Measurements from ENCODE around the gene RAVER1. TPM values are rescaled to one million over a fixed set of nuclear protein-coding genes. Genes with fewer than 3 reads are reported as not detected.

The RAVER1 gene, protein sequence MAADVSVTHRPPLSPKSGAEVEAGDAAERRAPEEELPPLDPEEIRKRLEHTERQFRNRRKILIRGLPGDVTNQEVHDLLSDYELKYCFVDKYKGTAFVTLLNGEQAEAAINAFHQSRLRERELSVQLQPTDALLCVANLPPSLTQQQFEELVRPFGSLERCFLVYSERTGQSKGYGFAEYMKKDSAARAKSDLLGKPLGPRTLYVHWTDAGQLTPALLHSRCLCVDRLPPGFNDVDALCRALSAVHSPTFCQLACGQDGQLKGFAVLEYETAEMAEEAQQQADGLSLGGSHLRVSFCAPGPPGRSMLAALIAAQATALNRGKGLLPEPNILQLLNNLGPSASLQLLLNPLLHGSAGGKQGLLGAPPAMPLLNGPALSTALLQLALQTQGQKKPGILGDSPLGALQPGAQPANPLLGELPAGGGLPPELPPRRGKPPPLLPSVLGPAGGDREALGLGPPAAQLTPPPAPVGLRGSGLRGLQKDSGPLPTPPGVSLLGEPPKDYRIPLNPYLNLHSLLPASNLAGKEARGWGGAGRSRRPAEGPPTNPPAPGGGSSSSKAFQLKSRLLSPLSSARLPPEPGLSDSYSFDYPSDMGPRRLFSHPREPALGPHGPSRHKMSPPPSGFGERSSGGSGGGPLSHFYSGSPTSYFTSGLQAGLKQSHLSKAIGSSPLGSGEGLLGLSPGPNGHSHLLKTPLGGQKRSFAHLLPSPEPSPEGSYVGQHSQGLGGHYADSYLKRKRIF
- total RNA-seq (2013; cell fraction: nucleolus; rRNA removed): 26.9 and 31.1 TPM in 2 replicates
- total RNA-seq (2014; rRNA removed): 16.1 and 24.5 TPM in 2 replicates
- total RNA-seq (2014; rRNA removed; fragmentation: Illumina TruSeq; extraction: Trizol): 3.3 and 5.1 TPM in 2 replicates
- 83.5 and 87.0 TPM in 2 replicates for total RNA-seq (2021)
- polyA plus RNA-seq (2011; ENCODE audit: low read depth): 4.7 TPM
- 0.91 and 1.5 TPM in 2 replicates for polyA plus RNA-seq (2011; rRNA removed)
- polyA plus RNA-seq (2011; cell fraction: cytosol; rRNA removed): 4.5 and 5.8 TPM in 2 replicates
- 33.7 and 54.4 TPM in 2 replicates for polyA plus RNA-seq (2011; cell fraction: nucleus; rRNA removed)
- polyA plus RNA-seq (2012): 27.8 and 29.2 TPM in 2 replicates
- polyA plus RNA-seq (2014; fragmentation: Illumina TruSeq; extraction: Trizol): 1.0 and 4.8 TPM in 2 replicates
- polyA plus RNA-seq (2014; fragmentation: Nextera tagmentation; extraction: Ambion mirVana): under 1 TPM; 0.03 to 0.05 TPM
- polyA plus RNA-seq (2014; rRNA removed): 19.2 and 33.9 TPM in 2 replicates
- polyA plus RNA-seq (2016; fragmentation: Nextera tagmentation; extraction: Ambion mirVana): 10 to 100 TPM; 54.7 to 71.6 TPM
- polyA minus RNA-seq (2011; rRNA and poly(A)+ RNA removed): 8.3 and 16.5 TPM in 2 replicates
- polyA minus RNA-seq (2011; cell fraction: cytosol; rRNA and poly(A)+ RNA removed): 23.0 and 25.4 TPM in 2 replicates
- 9.3 and 15.3 TPM in 2 replicates for polyA minus RNA-seq (2011; cell fraction: nucleus; rRNA and poly(A)+ RNA removed)
- Bru-seq, nascent RNA: percentile 73 among the genes with signal in this experiment
- percentile 88 among the genes with signal in this experiment for BruChase-seq, experiment 1, labeled RNA remaining after a 6-hour chase
- BruChase-seq, experiment 2, labeled RNA remaining after a 2-hour chase: percentile 79 among the genes with signal in this experiment
- long read RNA-seq, experiment 1, transcript RAVER1-208 (13 exons, 3,501 nt): major isoform, 10 of 20 reads
- long read RNA-seq, experiment 1, partial matches to known transcripts: 1 of 20 reads
- long read RNA-seq, experiment 1, other reads (novel, unspliced or antisense): 9 of 20 reads
- long read RNA-seq, experiment 2: 0 reads

DNA sequence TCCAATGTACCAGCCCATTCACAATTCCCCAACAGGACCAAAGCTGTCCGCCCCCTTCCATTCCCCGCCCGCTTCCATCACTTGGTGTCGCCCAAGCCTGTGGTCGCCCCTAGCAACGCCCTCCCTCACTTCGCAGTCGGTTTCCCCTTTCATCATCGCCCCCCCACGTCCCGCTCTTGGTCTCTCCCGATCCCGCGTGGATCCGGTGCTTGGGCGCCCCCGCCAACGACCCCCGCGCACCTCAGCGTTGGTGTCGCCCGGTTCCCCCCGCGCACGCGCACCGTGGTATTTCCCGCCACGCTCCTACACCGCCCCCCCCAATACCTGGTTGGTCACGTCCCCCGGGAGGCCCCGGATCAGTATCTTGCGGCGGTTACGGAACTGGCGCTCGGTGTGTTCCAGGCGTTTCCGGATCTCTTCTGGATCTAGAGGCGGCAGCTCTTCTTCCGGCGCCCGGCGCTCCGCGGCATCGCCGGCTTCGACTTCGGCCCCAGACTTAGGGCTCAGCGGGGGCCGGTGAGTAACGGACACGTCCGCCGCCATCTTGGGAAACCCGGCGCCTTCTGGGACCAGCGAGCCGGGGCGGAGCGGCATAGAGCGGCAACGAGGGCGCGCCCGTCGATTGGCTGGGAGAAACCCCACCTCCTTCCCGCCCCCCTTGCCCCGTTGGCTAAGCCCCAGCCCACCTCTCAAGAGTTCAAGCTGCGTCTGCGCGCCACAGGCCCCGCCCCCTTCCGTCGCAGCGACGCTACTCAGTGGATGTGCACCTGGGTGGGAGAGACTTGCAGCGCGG is at the start of gene RAVER1:
Gene RAVER1 (minus strand): TSS at position 565 of the 793 bp plus-strand sequence. CDS start 22 bp downstream, at position 543.
- intact Hi-C loops (cut with micrococcal nuclease; ENCODE audit: unreplicated experiment): loop anchor here (5.0 kb wide), 2 partner anchors 54 to 61 kb away; partner anchors contain the start of gene ICAM1
- peak; percentile 83; the same call in 1 of the 2 replicates for TF ChIP-seq SMAD5 (IDR thresholded peaks at IDR 0.05; ENCODE audit: low read depth)
- TF ChIP-seq MLLT1 (IDR thresholded peaks at IDR 0.05): peak; percentile 80
- no peak for TF ChIP-seq IRF5 (IDR thresholded peaks at IDR 0.05; ENCODE audit: borderline replicate concordance)
- TF ChIP-seq HDAC2 (IDR thresholded peaks at IDR 0.05): no peak
- no peak for TF ChIP-seq ZNF622 (IDR thresholded peaks at IDR 0.05)
- TF ChIP-seq, protein P1, sequence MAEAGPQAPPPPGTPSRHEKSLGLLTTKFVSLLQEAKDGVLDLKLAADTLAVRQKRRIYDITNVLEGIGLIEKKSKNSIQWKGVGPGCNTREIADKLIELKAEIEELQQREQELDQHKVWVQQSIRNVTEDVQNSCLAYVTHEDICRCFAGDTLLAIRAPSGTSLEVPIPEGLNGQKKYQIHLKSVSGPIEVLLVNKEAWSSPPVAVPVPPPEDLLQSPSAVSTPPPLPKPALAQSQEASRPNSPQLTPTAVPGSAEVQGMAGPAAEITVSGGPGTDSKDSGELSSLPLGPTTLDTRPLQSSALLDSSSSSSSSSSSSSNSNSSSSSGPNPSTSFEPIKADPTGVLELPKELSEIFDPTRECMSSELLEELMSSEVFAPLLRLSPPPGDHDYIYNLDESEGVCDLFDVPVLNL (IDR thresholded peaks at IDR 0.05; ENCODE audit: low read depth, low read length): peak; percentile 68
- TF ChIP-seq JUNB (IDR thresholded peaks at IDR 0.05): no peak
- TF ChIP-seq, protein P2, sequence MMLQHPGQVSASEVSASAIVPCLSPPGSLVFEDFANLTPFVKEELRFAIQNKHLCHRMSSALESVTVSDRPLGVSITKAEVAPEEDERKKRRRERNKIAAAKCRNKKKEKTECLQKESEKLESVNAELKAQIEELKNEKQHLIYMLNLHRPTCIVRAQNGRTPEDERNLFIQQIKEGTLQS (IDR thresholded peaks at IDR 0.05; ENCODE audit: borderline replicate concordance, extremely low read depth, low read depth, low read length): no peak
- peak; percentile 89 for TF ChIP-seq TAF1 (IDR thresholded peaks at IDR 0.05; ENCODE audit: borderline replicate concordance, low read depth, low read length)

More for the DNA sequence above, at the start of gene RAVER1:
- 1% methylated on average over 79 of the region's 82 CpGs for WGBS (ENCODE audit: insufficient coverage, insufficient replicate concordance, low lambda C conversion rate, missing lambda C conversion rate)
- Histone ChIP-seq H3K4me1 (ENCODE audit: control insufficient read depth, insufficient read depth, low read length) (peaks cover 16% of the 10 kb centered on the region), H3K9me3 (replicated peaks; ENCODE audit: control insufficient read depth, insufficient read depth, low read length) (no peaks in the 10 kb centered on the region), H3K36me3 (ENCODE audit: control insufficient read depth in 2 of 2, insufficient read depth in 2 of 2, low read length in 1 of 2) (peaks cover 11 to 25% of the 10 kb centered on the region in 2 experiments), H3K9ac (ENCODE audit: control insufficient read depth, insufficient read depth, low read length) (peak within 1 kb of the TSS; percentile 95), H3K4me2 (ENCODE audit: control insufficient read depth, insufficient read depth) (peak within 1 kb of the TSS; percentile 88), H3K4me3 (peak within 1 kb of the TSS; percentile 100), H3K79me2 (ENCODE audit: control insufficient read depth, insufficient read depth, low read length) (peaks cover 38% of the 10 kb centered on the region), H2AFZ (ENCODE audit: control insufficient read depth, low read depth, low read length) (peak within 1 kb of the TSS; percentile 96), H3K27me3 (replicated peaks in 1 of 2; ENCODE audit: control insufficient read depth in 2 of 2, insufficient read depth in 2 of 2, low read length in 1 of 2) (no peaks in the 10 kb centered on the region), H4K20me1 (ENCODE audit: control insufficient read depth, insufficient read depth) (no peaks in the 10 kb centered on the region), H3K27ac (ENCODE audit: control insufficient read depth, insufficient read depth) (peak within 1 kb of the TSS; percentile 92)
- ChIA-PET RAD21 (ENCODE audit: unreplicated experiment) (interaction anchor here (0.6 to 1.4 kb wide), 10 partner anchors 16 to 478 kb away, joined by 3 to 15 read pairs (median 6); partner anchors contain the start of genes ICAM1 and ICAM5), SMC1A (ENCODE audit: uncharacterized antibody, unreplicated experiment) (interaction anchor here (0.9 to 2.5 kb wide), 7 partner anchors 8 to 73 kb away, joined by 3 to 11 read pairs (median 4); partner anchors contain the start of genes ICAM1, ICAM4 and TYK2), POLR2A (interaction anchor here (0.6 to 1.8 kb wide), 7 partner anchors 9 to 507 kb away, joined by 3 to 11 read pairs (median 6); partner anchors contain the start of gene ICAM5), CTCF (interaction anchor here (1.0 to 2.9 kb wide), 5 partner anchors 42 to 74 kb away, joined by 3 to 15 read pairs (median 3); partner anchors contain the start of gene TYK2)
- FAIRE-seq: peak; percentile 99
- peak; percentile 98 for ATAC-seq
- TSS peak; percentile 68 for BruUV-seq (replicated peaks)
- in situ Hi-C loops (cut with MboI): no loop called here
- peak; percentile 87 for DNase-seq (ENCODE audit: low read depth, low spot score)

Measured in GM12878 (cell line).